ENCODE measurements around the gene TREML4. TPM values are rescaled to one million over a fixed set of nuclear protein-coding genes. Genes with fewer than 3 reads are reported as not detected.

TREML4 gene
- total RNA-seq, 2 donors from 2014 or later, result not detected

- Mint-ChIP-seq H3K27ac (no peak overlapping the region), H3K9me3 (no peaks in the 10 kb centered on the region), H3K27me3 (ENCODE audit: insufficient read depth) (no peaks in the 10 kb centered on the region), H3K4me3 (no peak overlapping the region), H3K4me1 (peaks cover 17% of the 10 kb centered on the region), H3K36me3 (ENCODE audit: low read depth) (no peaks in the 10 kb centered on the region)
- WGBS, 2 experiments (ENCODE audit: insufficient coverage in 1 of 2, insufficient read length in 1 of 2), result 86 to 89% methylated on average over 4 of the region's 4 CpGs
- H3K36me3 ChIP-seq (ENCODE audit: control insufficient read depth, insufficient read depth, low read length), result no peaks in the 10 kb centered on the region
- TF ChIP-seq, protein P1, sequence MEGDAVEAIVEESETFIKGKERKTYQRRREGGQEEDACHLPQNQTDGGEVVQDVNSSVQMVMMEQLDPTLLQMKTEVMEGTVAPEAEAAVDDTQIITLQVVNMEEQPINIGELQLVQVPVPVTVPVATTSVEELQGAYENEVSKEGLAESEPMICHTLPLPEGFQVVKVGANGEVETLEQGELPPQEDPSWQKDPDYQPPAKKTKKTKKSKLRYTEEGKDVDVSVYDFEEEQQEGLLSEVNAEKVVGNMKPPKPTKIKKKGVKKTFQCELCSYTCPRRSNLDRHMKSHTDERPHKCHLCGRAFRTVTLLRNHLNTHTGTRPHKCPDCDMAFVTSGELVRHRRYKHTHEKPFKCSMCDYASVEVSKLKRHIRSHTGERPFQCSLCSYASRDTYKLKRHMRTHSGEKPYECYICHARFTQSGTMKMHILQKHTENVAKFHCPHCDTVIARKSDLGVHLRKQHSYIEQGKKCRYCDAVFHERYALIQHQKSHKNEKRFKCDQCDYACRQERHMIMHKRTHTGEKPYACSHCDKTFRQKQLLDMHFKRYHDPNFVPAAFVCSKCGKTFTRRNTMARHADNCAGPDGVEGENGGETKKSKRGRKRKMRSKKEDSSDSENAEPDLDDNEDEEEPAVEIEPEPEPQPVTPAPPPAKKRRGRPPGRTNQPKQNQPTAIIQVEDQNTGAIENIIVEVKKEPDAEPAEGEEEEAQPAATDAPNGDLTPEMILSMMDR (conservative IDR thresholded peaks at IDR 0.05), result peak; percentile 88
- H3K9ac ChIP-seq (ENCODE audit: extremely low read depth, low read length, poor library complexity, severe bottlenecking), result no peak overlapping the region
- H3K27me3 ChIP-seq (ENCODE audit: control insufficient read depth, insufficient read depth, low read length, poor library complexity, severe bottlenecking), result no peaks in the 10 kb centered on the region
- no peaks in the 10 kb centered on the region for H3K9me3 ChIP-seq (ENCODE audit: control insufficient read depth, low read length)
- peak; percentile 84 for DNase-seq
- H3K27ac ChIP-seq (ENCODE audit: low read depth, low read length), result no peak overlapping the region
- H3K4me1 ChIP-seq (ENCODE audit: control insufficient read depth, insufficient read depth, low read length), result no peaks in the 10 kb centered on the region
- H3K4me3 ChIP-seq (ENCODE audit: low read length), result no peak overlapping the region
Observed at GRCh38 chr6:41182069-41183034, 45.8 kb upstream of the TREML4 start.

GRCh38 chr6:41184761-41185160 is 43.4 kb upstream of the TREML4 start:
- Histone ChIP-seq H3K4me1 (ENCODE audit: control insufficient read depth, insufficient read depth, low read length) (peaks cover 3% of the 10 kb centered on the region), H3K36me3 (ENCODE audit: control insufficient read depth, insufficient read depth, low read length) (no peaks in the 10 kb centered on the region), H3K4me3 (ENCODE audit: low read length) (no peak overlapping the region), H3K9ac (ENCODE audit: extremely low read depth, low read length, poor library complexity, severe bottlenecking) (no peak overlapping the region), H3K27me3 (ENCODE audit: control insufficient read depth, insufficient read depth, low read length, poor library complexity, severe bottlenecking) (no peaks in the 10 kb centered on the region), H3K27ac (ENCODE audit: low read depth, low read length) (no peak overlapping the region), H3K9me3 (ENCODE audit: control insufficient read depth, low read length) (peaks cover 7% of the 10 kb centered on the region)
- no peak overlapping the region for H3K4me3 Mint-ChIP-seq
- DNase-seq, result no peak
- peaks cover 16% of the 10 kb centered on the region for H3K4me1 Mint-ChIP-seq
- H3K27me3 Mint-ChIP-seq (ENCODE audit: insufficient read depth), result no peaks in the 10 kb centered on the region
- peaks cover 7% of the 10 kb centered on the region for H3K9me3 Mint-ChIP-seq
- H3K36me3 Mint-ChIP-seq (ENCODE audit: low read depth), result no peaks in the 10 kb centered on the region
- TF ChIP-seq, protein P1 (conservative IDR thresholded peaks at IDR 0.05), result no peak
- no peak overlapping the region for H3K27ac Mint-ChIP-seq
- WGBS, 2 experiments (ENCODE audit: insufficient coverage in 1 of 2, insufficient read length in 1 of 2), result 90 to 97% methylated on average over 4 to 7 of the region's 7 CpGs

GRCh38 chr6:41186031-41186562 is 42.1 kb upstream of the TREML4 start:
- Histone ChIP-seq H3K9me3 (ENCODE audit: control insufficient read depth, low read length) (peaks cover 17% of the 10 kb centered on the region), H3K4me1 (ENCODE audit: control insufficient read depth, insufficient read depth, low read length) (peaks cover 3% of the 10 kb centered on the region), H3K4me3 (ENCODE audit: low read length) (no peak overlapping the region), H3K27ac (ENCODE audit: low read depth, low read length) (no peak overlapping the region), H3K9ac (ENCODE audit: extremely low read depth, low read length, poor library complexity, severe bottlenecking) (no peak overlapping the region), H3K27me3 (ENCODE audit: control insufficient read depth, insufficient read depth, low read length, poor library complexity, severe bottlenecking) (no peaks in the 10 kb centered on the region), H3K36me3 (ENCODE audit: control insufficient read depth, insufficient read depth, low read length) (no peaks in the 10 kb centered on the region)
- TF ChIP-seq, protein P1 (conservative IDR thresholded peaks at IDR 0.05), result no peak
- H3K27ac Mint-ChIP-seq, result no peak overlapping the region
- H3K36me3 Mint-ChIP-seq (ENCODE audit: low read depth), result no peaks in the 10 kb centered on the region
- 97% methylated on average over 10 of the region's 10 CpGs; no CpG with 5 or more reads in 1 of the 2 experiments for WGBS, 2 experiments (ENCODE audit: insufficient coverage in 1 of 2, insufficient read length in 1 of 2)
- DNase-seq, result no peak
- H3K27me3 Mint-ChIP-seq (ENCODE audit: insufficient read depth), result no peaks in the 10 kb centered on the region
- no peak overlapping the region for H3K4me3 Mint-ChIP-seq
- peaks cover 16% of the 10 kb centered on the region for H3K4me1 Mint-ChIP-seq
- peaks cover 15% of the 10 kb centered on the region for H3K9me3 Mint-ChIP-seq

Measured in endodermal cell (in vitro differentiated cells).